K562 treated with DMSO at 1 percent for 4 hours (cell line): ENCODE data around the gene HGFAC. TPM values are rescaled to one million over a fixed set of nuclear protein-coding genes. Genes with fewer than 3 reads are reported as not detected.

Source experiments
- total RNA-seq: library from RNA; unstranded; fragments of 300-600 nt; gene quantifications from 2 replicates; pipeline ENCODE4 v1.2.3, GENCODE V29; 2022; ENCODE audit not compliant: insufficient read depth

Gene HGFAC
- total RNA-seq: 0.44 TPM in 1 of 2 replicates, not detected in the other

DNA sequence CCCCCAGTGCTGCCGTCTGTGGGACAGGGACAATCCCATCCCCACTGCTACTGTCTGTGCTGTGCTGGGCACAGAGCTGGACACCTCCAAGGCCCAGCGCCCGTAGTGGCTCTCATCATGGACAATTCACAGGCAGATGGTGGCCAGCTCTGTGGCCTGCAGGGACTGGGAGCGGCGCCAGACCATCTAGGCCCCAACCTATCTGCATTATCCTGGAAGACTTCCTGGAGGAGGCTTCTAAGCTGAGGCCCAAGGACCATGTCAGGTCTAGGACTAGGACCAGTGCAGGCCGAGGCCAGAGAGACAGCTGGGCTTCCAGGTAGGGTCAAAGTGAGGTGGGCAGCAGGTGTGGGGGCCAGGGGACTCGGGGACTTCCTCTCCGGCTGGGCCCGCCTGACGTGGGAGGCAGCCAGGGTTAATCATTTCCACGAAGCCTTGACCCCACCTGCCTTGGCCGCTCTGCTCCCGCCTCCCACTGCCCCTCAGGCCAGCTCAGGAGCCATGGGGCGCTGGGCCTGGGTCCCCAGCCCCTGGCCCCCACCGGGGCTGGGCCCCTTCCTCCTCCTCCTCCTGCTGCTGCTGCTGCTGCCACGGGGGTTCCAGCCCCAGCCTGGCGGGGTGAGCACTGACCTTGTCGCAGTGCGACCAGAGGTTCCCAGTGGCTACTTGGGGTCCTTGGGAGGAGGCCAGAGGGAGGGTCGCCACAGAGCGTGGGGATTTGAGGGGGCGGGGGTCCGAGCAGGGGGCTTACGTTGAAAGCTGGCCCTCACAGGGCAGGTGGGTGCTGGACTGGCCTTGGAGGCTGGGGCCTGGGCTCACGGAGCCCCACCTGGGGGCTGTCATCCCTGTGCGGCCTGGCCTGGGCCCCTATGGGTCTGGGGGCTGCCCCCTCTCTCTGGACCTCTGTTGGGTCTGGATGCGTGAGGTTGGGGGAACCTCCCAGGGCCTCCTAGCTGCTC, at the start of gene HGFAC:
Gene HGFAC (plus strand): TSS at position 468 of the 959 bp plus-strand sequence. CDS start 34 bp downstream, at position 502.

DNA sequence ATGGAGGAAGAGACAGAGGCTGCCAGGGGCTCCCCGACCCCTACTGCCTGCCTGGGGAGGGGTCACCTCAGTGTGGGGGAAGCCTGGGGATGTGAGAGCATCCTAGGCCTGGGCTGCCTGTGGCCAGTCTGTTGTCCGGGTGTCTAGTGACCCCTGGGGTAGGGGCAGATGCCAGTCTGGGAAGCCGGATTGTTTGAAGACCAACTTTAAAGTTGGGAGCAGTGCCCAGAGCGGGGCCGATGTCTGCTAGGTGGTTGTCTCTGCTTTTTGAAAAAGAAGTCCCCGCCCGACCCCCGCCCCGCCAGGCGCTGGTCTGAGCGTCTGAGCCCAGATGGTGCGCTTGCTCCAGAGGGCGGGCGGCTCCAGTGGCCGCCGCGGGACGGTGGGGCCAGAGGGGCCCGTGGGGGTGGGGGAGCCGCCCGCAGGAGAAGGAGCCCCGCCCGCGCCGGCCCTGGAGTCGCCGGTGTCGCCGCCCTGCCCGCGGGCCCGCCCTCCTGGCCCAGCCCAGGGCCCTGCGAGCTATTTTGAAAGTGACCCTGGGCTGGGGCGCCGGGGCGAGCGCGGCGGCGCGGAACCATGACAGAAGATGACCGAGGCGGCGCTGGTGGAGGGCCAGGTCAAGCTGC, 21.1 kb downstream of the HGFAC start, which contains the start of gene DOK7:
Gene DOK7 (plus strand): TSS at position 517 of the 626 bp plus-strand sequence. CDS start 70 bp downstream, at position 587.

Other genes starting within 250 kb of the HGFAC start
- gene MSANTD1, start 192.8 kb upstream of the HGFAC start, total RNA-seq: 0.82 and 1.3 TPM in 2 replicates
- gene RGS12, start 148.9 kb upstream of the HGFAC start, total RNA-seq: 12.3 and 31.6 TPM in 2 replicates
- not detected in 2 replicates for gene DOK7, start 21.3 kb downstream of the HGFAC start, total RNA-seq
- 87.6 and 111 TPM in 2 replicates for gene LRPAP1, start 90.5 kb downstream of the HGFAC start, total RNA-seq